Stomach smooth muscle (tissue), 2 donors: ENCODE measurements around the gene CYP27A1.
A peak's percentile ranks its signal among the peaks of the same experiment; 100 is the strongest.

ENCODE experiments used
- H3K27ac ChIP-seq: one replicate; pipeline ENCODE4 v1.7.0; 2013; ENCODE audit warnings: mild to moderate bottlenecking, low read length, inconsistent platforms
- H3K27me3 ChIP-seq, 2 donors: one replicate each; pipeline ENCODE4 v1.7.0; 2013; ENCODE audit warnings: low read length in 2 of 2; ENCODE audit not compliant: insufficient read depth in 2 of 2, control insufficient read depth in 1 of 2
- H3K36me3 ChIP-seq, 2 donors: one replicate each; pipeline ENCODE4 v1.7.0; 2013; ENCODE audit warnings: low read length in 2 of 2; ENCODE audit not compliant: control insufficient read depth in 2 of 2, insufficient read depth in 2 of 2
- H3K4me1 ChIP-seq: one replicate; pipeline ENCODE4 v1.7.0; 2013; ENCODE audit warnings: low read length; ENCODE audit not compliant: control insufficient read depth, insufficient read depth
- H3K4me3 ChIP-seq, 2 donors: one replicate each; pipeline ENCODE4 v1.7.0; 2013; ENCODE audit warnings: low read length in 2 of 2
- H3K9ac ChIP-seq, 2 donors: one replicate each; pipeline ENCODE4 v1.7.0; 2013; ENCODE audit warnings: low read length in 2 of 2, mild to moderate bottlenecking in 1 of 2
- H3K9me3 ChIP-seq, 2 donors: one replicate each; pipeline ENCODE4 v1.7.0; 2013; ENCODE audit warnings: low read length in 2 of 2; ENCODE audit not compliant: control insufficient read depth in 2 of 2
- donor health status: healthy.
- donor health status: Pancreatic carcinoma.

Gene CYP27A1

DNA sequence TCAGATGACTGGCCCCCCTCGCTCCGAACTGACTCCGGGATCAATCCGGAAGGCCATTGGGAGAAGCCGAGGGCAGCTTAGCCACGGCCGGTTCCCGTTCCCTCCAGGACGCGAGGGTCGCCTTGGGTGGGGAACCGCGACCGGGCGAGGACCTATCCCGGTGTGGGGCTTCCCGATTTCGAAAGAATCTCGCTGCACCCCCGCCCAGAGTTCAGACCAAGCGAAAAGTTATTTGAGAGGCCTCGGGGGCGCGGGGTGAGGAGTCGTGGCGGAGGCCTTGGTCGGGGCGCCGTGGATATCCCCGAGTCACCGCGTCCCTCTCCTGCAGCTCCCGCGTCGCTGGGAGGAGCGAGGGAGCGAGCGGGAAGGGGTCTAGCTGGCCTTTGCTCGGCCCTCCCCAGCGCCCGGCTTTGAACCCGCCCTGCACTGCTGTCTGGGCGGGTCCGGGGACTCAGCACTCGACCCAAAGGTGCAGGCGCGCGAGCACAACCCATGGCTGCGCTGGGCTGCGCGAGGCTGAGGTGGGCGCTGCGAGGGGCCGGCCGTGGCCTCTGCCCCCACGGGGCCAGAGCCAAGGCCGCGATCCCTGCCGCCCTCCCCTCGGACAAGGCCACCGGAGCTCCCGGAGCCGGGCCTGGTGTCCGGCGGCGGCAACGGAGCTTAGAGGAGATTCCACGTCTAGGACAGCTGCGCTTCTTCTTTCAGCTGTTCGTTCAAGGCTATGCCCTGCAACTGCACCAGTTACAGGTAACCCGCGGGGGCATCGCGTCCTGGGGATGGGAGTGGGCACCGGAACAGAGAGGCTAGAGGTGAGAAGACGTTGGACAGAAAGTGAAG is at the start of gene CYP27A1:
Gene CYP27A1, plus strand, starts transcription at position 457 of the 837 bp plus-strand sequence. Its CDS starts 36 bp downstream, at position 493.
- Histone ChIP-seq H3K9ac (peak within 1 kb of the TSS; percentile 58 to 60), H3K27me3 (peaks cover 8 to 9% of the 10 kb centered on the region in 2 donors), H3K27ac (peak within 1 kb of the TSS; percentile 41), H3K36me3 (no peaks in the 10 kb centered on the region), H3K4me1 (no peaks in the 10 kb centered on the region), H3K9me3 (no peaks in the 10 kb centered on the region), H3K4me3 (peak within 1 kb of the TSS; percentile 64 to 77)

DNA sequence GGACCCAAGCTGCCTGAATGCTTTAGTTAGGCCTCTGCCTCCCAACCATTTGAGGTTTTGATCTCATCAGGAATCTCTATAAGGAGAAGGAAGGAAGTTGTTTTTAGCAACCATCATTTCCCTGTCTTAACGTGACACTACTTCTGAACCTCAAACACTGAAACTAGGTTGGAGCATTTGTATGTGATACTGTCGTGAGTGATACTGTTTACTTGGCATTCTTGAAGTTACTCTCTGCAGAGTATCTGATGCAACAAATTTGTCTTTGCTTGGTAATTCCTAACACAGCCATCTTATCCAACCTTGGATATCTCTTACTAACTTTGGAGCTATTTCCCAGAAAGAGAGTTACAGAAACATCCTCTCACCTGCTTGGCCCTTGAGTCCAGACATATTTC is 49.2 kb upstream of the CYP27A1 start:
- Histone ChIP-seq H3K4me1 (peaks cover 2% of the 10 kb centered on the region), H3K9ac (no peak overlapping the region), H3K9me3 (no peaks in the 10 kb centered on the region), H3K27ac (no peak overlapping the region), H3K27me3 (no peaks in the 10 kb centered on the region), H3K36me3 (peaks cover 0 to under 1% of the 10 kb centered on the region in 2 donors), H3K4me3 (no peak overlapping the region)

GRCh38 chr2:218733171-218734021 is 48.6 kb upstream of the CYP27A1 start:
- Histone ChIP-seq H3K27me3 (no peaks in the 10 kb centered on the region), H3K36me3 (peaks cover 6 to 7% of the 10 kb centered on the region in 2 donors), H3K4me3 (no peak overlapping the region), H3K9ac (no peak overlapping the region), H3K9me3 (no peaks in the 10 kb centered on the region), H3K27ac (no peak overlapping the region), H3K4me1 (peaks cover 2% of the 10 kb centered on the region)

- Histone ChIP-seq H3K27me3 (no peaks in the 10 kb centered on the region), H3K9me3 (no peaks in the 10 kb centered on the region), H3K36me3 (peaks cover 12 to 14% of the 10 kb centered on the region in 2 donors), H3K27ac (no peak overlapping the region), H3K4me3 (no peak overlapping the region), H3K9ac (no peak overlapping the region), H3K4me1 (peaks cover 2% of the 10 kb centered on the region)
Observed at GRCh38 chr2:218734190-218734975, 47.6 kb upstream of the CYP27A1 start.

DNA sequence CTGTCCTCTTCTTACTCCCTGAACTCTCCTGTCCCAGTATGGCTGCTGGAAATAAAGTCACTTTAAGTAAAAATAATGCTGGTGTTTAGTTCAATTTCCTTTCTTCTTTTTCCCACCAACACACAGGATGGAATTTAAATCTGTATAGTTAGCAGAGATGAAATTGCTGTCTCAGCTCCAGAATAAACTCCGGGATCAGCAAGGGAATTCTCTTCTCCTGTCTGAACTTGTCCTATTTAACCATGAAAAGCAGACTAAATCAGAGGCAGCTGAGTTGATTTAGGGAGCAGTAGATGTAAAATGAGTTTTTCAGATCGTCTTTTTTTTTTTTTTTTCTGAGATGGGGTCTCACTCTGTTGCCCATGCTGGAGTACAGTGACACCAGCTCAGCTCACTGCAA is 45.4 kb upstream of the CYP27A1 start:
- Histone ChIP-seq H3K4me3 (no peak overlapping the region), H3K4me1 (peaks cover 2% of the 10 kb centered on the region), H3K36me3 (peaks cover 21% of the 10 kb centered on the region in 2 donors), H3K9ac (no peak overlapping the region), H3K27me3 (no peaks in the 10 kb centered on the region), H3K27ac (no peak overlapping the region), H3K9me3 (no peaks in the 10 kb centered on the region)

- H3K4me1 ChIP-seq, result peaks cover 3% of the 10 kb centered on the region
- no peaks in the 10 kb centered on the region for H3K27me3 ChIP-seq
- H3K4me3 ChIP-seq, result no peak overlapping the region
- H3K9ac ChIP-seq, result no peak overlapping the region
- H3K27ac ChIP-seq, result no peak overlapping the region
- peaks cover 22 to 34% of the 10 kb centered on the region in 2 donors for H3K36me3 ChIP-seq
- H3K9me3 ChIP-seq, result no peaks in the 10 kb centered on the region
Observed at GRCh38 chr2:218743068-218743467, 38.9 kb upstream of the CYP27A1 start.

GRCh38 chr2:218744615-218745014 is 37.3 kb upstream of the CYP27A1 start:
- H3K27ac ChIP-seq, result no peak overlapping the region
- no peaks in the 10 kb centered on the region for H3K27me3 ChIP-seq
- H3K9me3 ChIP-seq, result no peaks in the 10 kb centered on the region
- H3K4me3 ChIP-seq, result no peak overlapping the region
- H3K4me1 ChIP-seq, result peaks cover 3% of the 10 kb centered on the region
- H3K36me3 ChIP-seq, result peaks cover 18 to 36% of the 10 kb centered on the region in 2 donors
- H3K9ac ChIP-seq, result no peak overlapping the region

DNA sequence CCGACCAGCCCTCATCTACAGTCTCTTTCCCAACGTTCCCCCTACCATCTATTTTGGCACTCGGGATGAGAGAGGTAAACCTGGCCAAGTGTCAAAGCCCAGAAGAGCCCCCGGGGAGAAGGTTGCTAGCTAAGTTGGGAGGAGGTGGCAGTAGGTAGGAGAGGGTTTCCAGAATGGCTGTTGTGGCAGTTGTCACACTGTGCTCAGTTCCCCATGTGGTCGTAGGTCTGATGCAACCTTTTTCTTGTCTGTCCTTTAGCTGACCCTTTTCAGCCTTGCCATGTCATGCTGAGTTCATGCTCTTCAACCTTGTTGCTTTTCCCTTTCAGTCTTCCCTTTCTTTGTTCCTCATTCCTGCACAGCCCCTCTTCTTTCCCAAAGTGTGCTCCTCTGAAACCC is 36.8 kb upstream of the CYP27A1 start:
- Histone ChIP-seq H3K27me3 (no peaks in the 10 kb centered on the region), H3K9ac (no peak overlapping the region), H3K9me3 (no peaks in the 10 kb centered on the region), H3K36me3 (peaks cover 19 to 40% of the 10 kb centered on the region in 2 donors), H3K27ac (no peak overlapping the region), H3K4me3 (no peak overlapping the region), H3K4me1 (peaks cover 4% of the 10 kb centered on the region)

GRCh38 chr2:218745559-218746469 is 36.1 kb upstream of the CYP27A1 start:
- H3K36me3 ChIP-seq, result peaks cover 17 to 43% of the 10 kb centered on the region in 2 donors

More at GRCh38 chr2:218745559-218746469, 36.1 kb upstream of the CYP27A1 start:
- peaks cover 4% of the 10 kb centered on the region for H3K4me1 ChIP-seq
- H3K9ac ChIP-seq, result no peak overlapping the region
- H3K27me3 ChIP-seq, result no peaks in the 10 kb centered on the region
- no peak overlapping the region for H3K4me3 ChIP-seq
- H3K27ac ChIP-seq, result no peak overlapping the region
- no peaks in the 10 kb centered on the region for H3K9me3 ChIP-seq
